Activated B cell treated with CpG ODN at 0.5 μM for 24 hours (primary cell): ENCODE results near the gene EBF3. TPM values are rescaled to one million over a fixed set of nuclear protein-coding genes. Genes with fewer than 3 reads are reported as not detected.

ENCODE experiments used
- ATAC-seq: fragments of 200-7000 bp; cut with Tn5 transposase; one replicate; pipeline ENCODE4 v1.10.0; 2021; ENCODE audit warnings: low read depth, mild to moderate bottlenecking, moderate library complexity
- CTCF ChIA-PET: fragments of 350-600 bp; sonication (Branson Sonifier 250); formaldehyde crosslinking; loops from one replicate; lab custom pipeline; 2021; ENCODE audit warnings: antibody characterized with exemption; lab: Charles Lee
- POLR2A ChIA-PET: fragments of 350-600 bp; sonication (Branson Sonifier 250); formaldehyde crosslinking; loops from one replicate; lab custom pipeline; 2021; ENCODE audit warnings: antibody characterized with exemption; lab: Charles Lee
- DNase-seq: peaks from one replicate; pipeline ENCODE4 v3.0.0; 2022
- H3K27ac Mint-ChIP-seq: one replicate; pipeline ENCODE4 v1.8.0; 2020; ENCODE audit warnings: mixed read lengths
- H3K27me3 Mint-ChIP-seq: one replicate; pipeline ENCODE4 v1.8.0; 2021; ENCODE audit warnings: mixed read lengths
- H3K36me3 Mint-ChIP-seq: one replicate; pipeline ENCODE4 v1.8.0; 2021; ENCODE audit warnings: low read depth, mixed read lengths
- H3K4me1 Mint-ChIP-seq: one replicate; pipeline ENCODE4 v1.8.0; 2021; ENCODE audit warnings: mixed read lengths
- H3K4me3 Mint-ChIP-seq: one replicate; pipeline ENCODE4 v1.8.0; 2020; ENCODE audit warnings: mild to moderate bottlenecking, mixed read lengths
- H3K9me3 Mint-ChIP-seq: one replicate; pipeline ENCODE4 v1.8.0; 2020; ENCODE audit warnings: mixed read lengths
- CTCF ChIP-seq: fragments of 200-600 bp; IDR thresholded peaks from one replicate; pipeline ENCODE4 v1.8.0; 2022; ENCODE audit warnings: antibody characterized with exemption, mild to moderate bottlenecking
- intact Hi-C: fragments of 100-400 bp; cut with micrococcal nuclease; formaldehyde crosslinking; loops from one replicate; pipeline ENCODE4 v1.15.1; 2024
- total RNA-seq: library from RNA; stranded (reverse); gene quantifications from 2 replicates; pipeline ENCODE4 v1.2.3, GENCODE V29; 2022

EBF3 gene
- total RNA-seq, 1 donor from 2014 or later: not detected

- no peak for ATAC-seq
- CTCF ChIA-PET: no interaction called here
- H3K27me3 Mint-ChIP-seq: peaks cover 4% of the 10 kb centered on the region
- POLR2A ChIA-PET: no interaction called here
- DNase-seq: no peak
- H3K9me3 Mint-ChIP-seq: no peaks in the 10 kb centered on the region
- intact Hi-C loops: no loop called here
- no peaks in the 10 kb centered on the region for H3K36me3 Mint-ChIP-seq
- no peak for TF ChIP-seq CTCF
- H3K4me1 Mint-ChIP-seq: no peaks in the 10 kb centered on the region
- no peak overlapping the region for H3K27ac Mint-ChIP-seq
- H3K4me3 Mint-ChIP-seq: no peak overlapping the region
Measured at GRCh38 chr10:129871966-129872365, 92.1 kb downstream of the EBF3 start.

- Mint-ChIP-seq H3K4me1 (no peaks in the 10 kb centered on the region), H3K9me3 (no peaks in the 10 kb centered on the region), H3K27ac (no peak overlapping the region), H3K36me3 (no peaks in the 10 kb centered on the region), H3K27me3 (peaks cover 4% of the 10 kb centered on the region), H3K4me3 (no peak overlapping the region)
- TF ChIP-seq CTCF: no peak
- no peak for DNase-seq
- ATAC-seq: no peak
- POLR2A ChIA-PET: no interaction called here
- intact Hi-C loops: no loop called here
- CTCF ChIA-PET: no interaction called here
Measured at GRCh38 chr10:129870961-129871621, 93.0 kb downstream of the EBF3 start.

GRCh38 chr10:129870474-129870757, 93.7 kb downstream of the EBF3 start:
- H3K27ac Mint-ChIP-seq: no peak overlapping the region
- peaks cover 4% of the 10 kb centered on the region for H3K27me3 Mint-ChIP-seq
- ChIA-PET CTCF (no interaction called here), POLR2A (no interaction called here)
- TF ChIP-seq CTCF: no peak
- DNase-seq: no peak
- no peak for ATAC-seq
- H3K9me3 Mint-ChIP-seq: no peaks in the 10 kb centered on the region
- H3K36me3 Mint-ChIP-seq: no peaks in the 10 kb centered on the region
- intact Hi-C loops: no loop called here
- H3K4me1 Mint-ChIP-seq: no peaks in the 10 kb centered on the region
- no peak overlapping the region for H3K4me3 Mint-ChIP-seq

- Mint-ChIP-seq H3K4me3 (no peak overlapping the region), H3K36me3 (no peaks in the 10 kb centered on the region), H3K27me3 (peaks cover 4% of the 10 kb centered on the region), H3K27ac (no peak overlapping the region), H3K9me3 (no peaks in the 10 kb centered on the region), H3K4me1 (no peaks in the 10 kb centered on the region)
- intact Hi-C loops: no loop called here
- CTCF ChIA-PET: no interaction called here
- POLR2A ChIA-PET: no interaction called here
- ATAC-seq (no peak), DNase-seq (no peak)
- no peak for TF ChIP-seq CTCF
Measured at GRCh38 chr10:129869596-129870473, 94.2 kb downstream of the EBF3 start.

- no peak for TF ChIP-seq CTCF
- no peak for ATAC-seq
Measured at GRCh38 chr10:129868449-129869035, 95.5 kb downstream of the EBF3 start.

More at GRCh38 chr10:129868449-129869035, 95.5 kb downstream of the EBF3 start:
- H3K36me3 Mint-ChIP-seq: no peaks in the 10 kb centered on the region
- intact Hi-C loops: no loop called here
- DNase-seq: no peak
- no peaks in the 10 kb centered on the region for H3K4me1 Mint-ChIP-seq
- no peak overlapping the region for H3K27ac Mint-ChIP-seq
- POLR2A ChIA-PET: no interaction called here
- no peak overlapping the region for H3K4me3 Mint-ChIP-seq
- H3K9me3 Mint-ChIP-seq: no peaks in the 10 kb centered on the region
- H3K27me3 Mint-ChIP-seq: peaks cover 4% of the 10 kb centered on the region
- CTCF ChIA-PET: no interaction called here
